GM19193 (cell line): ENCODE results near the gene CCDC158.

ENCODE experiments used
- POLR2A ChIP-seq: IDR thresholded peaks from 4 replicates; pipeline ENCODE4 v1.6.1; 2011; ENCODE audit not compliant: insufficient read depth, insufficient read length; ENCODE audit errors: extremely low read depth

Gene CCDC158

DNA sequence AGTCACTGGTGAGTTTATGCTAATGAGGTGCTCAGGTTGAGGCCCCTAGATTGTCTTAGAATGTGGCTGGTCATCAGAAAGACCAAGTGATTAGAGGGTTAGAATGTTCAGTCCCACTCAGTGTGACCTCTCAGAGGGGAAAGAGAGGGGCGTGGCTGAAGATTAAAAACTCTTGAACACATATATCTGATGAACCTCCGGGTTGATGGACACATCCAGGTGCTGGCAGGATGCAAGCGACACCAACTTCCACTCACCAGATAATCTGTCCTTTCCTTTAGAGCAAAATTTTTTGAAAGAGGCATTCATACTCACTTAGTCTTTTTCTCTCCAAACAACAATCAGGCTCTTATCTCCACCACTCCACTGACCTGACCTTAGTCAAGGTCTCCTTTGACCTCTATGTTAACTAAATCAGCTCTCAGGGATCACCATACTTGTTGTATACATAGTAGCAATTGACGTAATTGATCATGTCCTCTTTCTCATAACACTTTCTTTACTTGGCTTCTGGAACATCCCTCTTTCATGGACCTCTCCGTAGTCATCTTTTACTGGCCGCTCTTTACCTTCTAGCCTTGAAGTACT lies 155.2 kb downstream of the CCDC158 start:
- no peak for TF ChIP-seq POLR2A
